Right cardiac atrium (tissue), 5 donors: ENCODE results near the gene PCDHB13. TPM values are rescaled to one million over a fixed set of nuclear protein-coding genes. Genes with fewer than 3 reads are reported as not detected.
"Not testable (repeated sequence)": the region's sequence is repeated elsewhere in the genome, so short reads cannot be mapped to it uniquely, and the experiment has no call there.

Experiments used
- ATAC-seq, 2 donors: fragments of 200-7000 bp; cut with Tn5 transposase; one replicate each; pipeline versions ENCODE4 v1.8.0 to v1.9.1; 2020; ENCODE audit warnings: moderate library complexity in 2 of 2, mild to moderate bottlenecking in 1 of 2
- DNase-seq, 3 donors: peaks; one replicate each; pipeline ENCODE4 v3.0.0-alpha.2; 2020
- H3K27ac ChIP-seq: one replicate; pipeline ENCODE4 v1.5.1; 2013; ENCODE audit warnings: mild to moderate bottlenecking, low read length, control low read depth, moderate library complexity
- H3K27me3 ChIP-seq: one replicate; pipeline ENCODE4 v1.6.1; 2013; ENCODE audit not compliant: control insufficient read depth, insufficient read depth
- H3K4me1 ChIP-seq: one replicate; pipeline ENCODE4 v1.6.1; 2013; ENCODE audit warnings: low read length; ENCODE audit not compliant: control insufficient read depth, insufficient read depth
- H3K4me3 ChIP-seq: one replicate; pipeline ENCODE4 v1.5.1; 2013; ENCODE audit warnings: low read length, control low read depth
- H3K9me3 ChIP-seq: one replicate; pipeline ENCODE4 v1.6.1; 2013; ENCODE audit warnings: low read length; ENCODE audit not compliant: control insufficient read depth
- WGBS: extraction: QIAGEN DNeasy Blood & Tissue Kit; methylation state at CpG from one replicate; pipeline ENCODE4 v1.1.7; 2013; 5-methylcytosine and 5-hydroxymethylcytosine counted together
- intact Hi-C, 4 donors: fragments of 100-400 bp; cut with DNase I; formaldehyde crosslinking; loops; one replicate each; pipeline versions ENCODE4 v1.11.0 to v1.14.0; 2022 to 2023
- polyA plus RNA-seq: library from polyadenylated mRNA; stranded (reverse); fragments of 200-250 nt; gene quantifications from one replicate; pipeline ENCODE4 v1.2.3, GENCODE V29; 2013
- total RNA-seq, 4 donors: library from RNA; stranded (reverse); fragmentation: NEBNext Ultra II Directional; extraction: Animal tissue kit (Norgen Biotek cat#: 25700); gene quantifications; one replicate each; pipeline ENCODE4 v1.2.1, GENCODE V29; 2021
- donor health status: healthy with polysubstance abuse.
- donor health status: DM: no; HTN: yes; CAD: no.
- donor health status: DM: no; HTN: no; CAD: no.
- donor health status: DM: no; HTN: yes; CAD: no; lungs with severe emphysema.
- donor health status: DM: yes; HTN: yes; CAD: no.

The PCDHB13 gene
- total and polyA plus RNA-seq, 5 donors, result 1.7 to 5.8 (median 5.0) TPM

GRCh38 chr5:141208478-141208877, 5.2 kb upstream of the PCDHB13 start, which contains the start of gene PCDHB12:
PCDHB12 (plus strand) TSS chr5:141208719; CDS start chr5:141208908, 189 bp downstream.
- DNase-seq (no peak), ATAC-seq (no peak)
- Histone ChIP-seq H3K4me1 (no peaks in the 10 kb centered on the region), H3K27ac (no peak within 1 kb of the TSS), H3K4me3 (peak within 1 kb of the TSS; percentile 42), H3K27me3 (no peaks in the 10 kb centered on the region), H3K9me3 (peaks cover 3% of the 10 kb centered on the region)
- intact Hi-C loops, result loop anchor here in 2 of 4 donors (10.0 kb wide), 1 partner anchor 356 kb away; no protein-coding TSS in a partner anchor
- 17% methylated on average over 11 of the region's 11 CpGs for WGBS

- not testable (repeated sequence) for ATAC-seq
- WGBS, result 31% methylated on average over 39 of the region's 39 CpGs
Observed at GRCh38 chr5:141210281-141210680, 3.4 kb upstream of the PCDHB13 start.

GRCh38 chr5:141210849-141211248, 2.9 kb upstream of the PCDHB13 start:
- not testable (repeated sequence) for H3K4me1 ChIP-seq, H3K4me3 ChIP-seq, H3K9me3 ChIP-seq, H3K27me3 ChIP-seq, ATAC-seq, DNase-seq, H3K27ac ChIP-seq
- WGBS, result 24% methylated on average over 19 of the region's 27 CpGs
- intact Hi-C loops, result loop anchor here in 2 of 4 donors (10.0 kb wide), 1 partner anchor 354 kb away; no protein-coding TSS in a partner anchor

More at GRCh38 chr5:141210281-141210680, 3.4 kb upstream of the PCDHB13 start:
- H3K27ac ChIP-seq, H3K9me3 ChIP-seq, H3K4me3 ChIP-seq, H3K4me1 ChIP-seq, H3K27me3 ChIP-seq, DNase-seq: not testable (repeated sequence)
- intact Hi-C loops, result loop anchor here in 2 of 4 donors (10.0 kb wide), 1 partner anchor 355 kb away; no protein-coding TSS in a partner anchor

- not testable (repeated sequence) for DNase-seq, H3K9me3 ChIP-seq, H3K4me1 ChIP-seq, H3K27me3 ChIP-seq, H3K27ac ChIP-seq, H3K4me3 ChIP-seq
- peak in 1 of 2 donors; percentile 36 for ATAC-seq
- 52% methylated on average over 11 of the region's 12 CpGs for WGBS
- intact Hi-C loops, result loop anchor here in 2 of 4 donors (10.0 kb wide), 1 partner anchor 350 kb away; no protein-coding TSS in a partner anchor
Observed at GRCh38 chr5:141214583-141214982, 864 bp downstream of the PCDHB13 start.

- not testable (repeated sequence) for ATAC-seq, H3K4me3 ChIP-seq, H3K4me1 ChIP-seq, H3K27me3 ChIP-seq, H3K27ac ChIP-seq, H3K9me3 ChIP-seq, DNase-seq
- WGBS, result 29% methylated on average over 34 of the region's 40 CpGs
- intact Hi-C loops, result loop anchor here in 2 of 4 donors (10.0 kb wide), 1 partner anchor 349 kb away; no protein-coding TSS in a partner anchor
Observed at GRCh38 chr5:141215504-141215903, 1.8 kb downstream of the PCDHB13 start.

GRCh38 chr5:141216035-141216434, 2.3 kb downstream of the PCDHB13 start:
- ATAC-seq, H3K27me3 ChIP-seq, H3K4me1 ChIP-seq, DNase-seq, H3K27ac ChIP-seq, H3K4me3 ChIP-seq, H3K9me3 ChIP-seq: not testable (repeated sequence)
- 32% methylated on average over 18 of the region's 26 CpGs for WGBS
- intact Hi-C loops, result loop anchor here in 2 of 4 donors (10.0 kb wide), 1 partner anchor 349 kb away; no protein-coding TSS in a partner anchor

- DNase-seq (no peak), ATAC-seq (no peak)
- 22% methylated on average over 15 of the region's 15 CpGs for WGBS
- Histone ChIP-seq H3K4me3 (peak within 1 kb of the TSS; percentile 43), H3K9me3 (peaks cover 10% of the 10 kb centered on the region), H3K27ac (no peak within 1 kb of the TSS), H3K4me1 (no peaks in the 10 kb centered on the region), H3K27me3 (no peaks in the 10 kb centered on the region)
- intact Hi-C loops, result no loop called here
Observed at GRCh38 chr5:141223112-141223783, 9.5 kb downstream of the PCDHB13 start, which contains the start of gene PCDHB14. PCDHB14 (plus strand) TSS chr5:141223343; CDS start chr5:141223506, 163 bp downstream.

- H3K27ac ChIP-seq, H3K4me3 ChIP-seq, H3K27me3 ChIP-seq, H3K4me1 ChIP-seq, intact Hi-C loops, H3K9me3 ChIP-seq, ATAC-seq, DNase-seq: not testable (repeated sequence)
- 18% methylated on average over 34 of the region's 40 CpGs for WGBS
Observed at GRCh38 chr5:141224844-141225243, 11.1 kb downstream of the PCDHB13 start.

- H3K9me3 ChIP-seq, H3K27ac ChIP-seq, DNase-seq, H3K27me3 ChIP-seq, H3K4me3 ChIP-seq, intact Hi-C loops, ATAC-seq, H3K4me1 ChIP-seq: not testable (repeated sequence)
- WGBS, result 22% methylated on average over 30 of the region's 30 CpGs
Observed at GRCh38 chr5:141225421-141225820, 11.7 kb downstream of the PCDHB13 start.

GRCh38 chr5:141234109-141234667, 20.5 kb downstream of the PCDHB13 start:
- Histone ChIP-seq H3K9me3 (peaks cover 6% of the 10 kb centered on the region), H3K4me1 (no peaks in the 10 kb centered on the region), H3K4me3 (peak overlapping the region; percentile 30), H3K27me3 (no peaks in the 10 kb centered on the region), H3K27ac (no peak overlapping the region)
- intact Hi-C loops, result loop anchor here in 1 of 4 donors (10.0 kb wide), 1 partner anchor 171 kb away; the partner anchor contains the start of genes PCDHGA9 and PCDHGB6
- ATAC-seq, result no peak
- no peak for DNase-seq
- 6% methylated on average over 15 of the region's 15 CpGs for WGBS

GRCh38 chr5:141235922-141236321, 22.2 kb downstream of the PCDHB13 start:
- intact Hi-C loops, result loop anchor here in 1 of 4 donors (10.0 kb wide), 1 partner anchor 169 kb away; the partner anchor contains the start of genes PCDHGA9 and PCDHGB6
- WGBS, result 20% methylated on average over 40 of the region's 40 CpGs

More at GRCh38 chr5:141235922-141236321, 22.2 kb downstream of the PCDHB13 start:
- H3K4me3 ChIP-seq, H3K27me3 ChIP-seq, DNase-seq, ATAC-seq, H3K4me1 ChIP-seq, H3K27ac ChIP-seq: not testable (repeated sequence)
- H3K9me3 ChIP-seq, result peaks cover 13% of the 10 kb centered on the region
